Measurements from ENCODE around the gene FSTL3. TPM values are rescaled to one million over a fixed set of nuclear protein-coding genes. Genes with fewer than 3 reads are reported as not detected.
"Not testable (repeated sequence)": the region's sequence is repeated elsewhere in the genome, so short reads cannot be mapped to it uniquely, and the experiment has no call there.

Gene FSTL3
- total RNA-seq, 1 donor, result 52.1 TPM

DNA sequence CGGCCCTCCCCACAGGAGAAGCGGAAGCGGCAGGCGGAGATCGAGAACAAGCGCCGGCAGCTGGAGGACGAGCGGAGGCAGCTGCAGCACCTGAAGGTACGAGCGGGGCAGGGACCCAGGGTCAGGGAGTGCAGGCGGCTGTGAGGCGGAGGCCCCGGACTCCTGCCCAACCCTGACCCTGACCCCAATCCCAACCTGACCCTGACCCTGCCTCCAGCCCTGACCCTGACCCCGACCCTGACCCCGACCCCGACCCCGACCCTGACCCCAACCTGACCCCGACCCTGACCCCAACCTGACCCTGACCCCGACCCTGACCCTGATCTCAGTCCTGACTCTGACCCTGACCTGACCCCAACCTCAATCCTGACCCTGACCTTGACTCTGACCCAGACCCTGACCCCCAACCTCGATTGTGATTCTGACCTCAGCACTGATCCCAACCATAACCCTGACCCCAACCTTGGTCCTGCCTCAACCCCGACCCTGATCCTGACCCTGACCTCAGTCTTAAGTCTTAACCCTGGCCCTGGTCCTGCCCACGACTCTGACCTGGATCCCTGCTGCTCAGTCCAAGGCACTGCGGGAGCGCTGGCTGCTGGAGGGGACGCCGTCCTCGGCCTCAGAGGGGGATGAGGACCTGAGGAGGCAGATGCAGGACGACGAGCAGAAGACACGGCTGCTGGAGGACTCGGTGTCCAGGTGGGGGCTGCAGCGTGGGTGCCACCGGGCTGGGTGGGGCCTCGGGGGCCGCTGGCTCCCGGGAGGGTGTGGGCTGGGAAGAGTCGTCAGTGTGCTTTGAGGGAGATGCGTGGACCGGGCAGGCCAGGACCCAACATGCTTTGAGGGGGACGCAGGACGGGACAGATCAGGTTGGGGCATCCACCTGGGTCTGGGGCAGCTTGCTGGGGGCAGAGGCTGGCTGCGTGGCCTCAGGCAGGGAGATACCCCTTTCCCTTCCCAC is 51.1 kb downstream of the FSTL3 start:
- H3K4me3 ChIP-seq (ENCODE audit: insufficient read depth, low read length), result no peak overlapping the region
- no peak overlapping the region for H2AFZ ChIP-seq (ENCODE audit: low read length)
- no peaks in the 10 kb centered on the region for H3K9me3 ChIP-seq (ENCODE audit: low read depth, low read length)
- no peaks in the 10 kb centered on the region for H3K4me1 ChIP-seq (ENCODE audit: insufficient read depth, low read length)
- H3K36me3 ChIP-seq (ENCODE audit: insufficient read depth, low read length), result no peaks in the 10 kb centered on the region
- DNase-seq (ENCODE audit: insufficient read length, low spot score, missing footprints), result no peak
- H3K4me2 ChIP-seq (ENCODE audit: insufficient read depth, low read length), result no peak overlapping the region
- TF ChIP-seq, protein P1, sequence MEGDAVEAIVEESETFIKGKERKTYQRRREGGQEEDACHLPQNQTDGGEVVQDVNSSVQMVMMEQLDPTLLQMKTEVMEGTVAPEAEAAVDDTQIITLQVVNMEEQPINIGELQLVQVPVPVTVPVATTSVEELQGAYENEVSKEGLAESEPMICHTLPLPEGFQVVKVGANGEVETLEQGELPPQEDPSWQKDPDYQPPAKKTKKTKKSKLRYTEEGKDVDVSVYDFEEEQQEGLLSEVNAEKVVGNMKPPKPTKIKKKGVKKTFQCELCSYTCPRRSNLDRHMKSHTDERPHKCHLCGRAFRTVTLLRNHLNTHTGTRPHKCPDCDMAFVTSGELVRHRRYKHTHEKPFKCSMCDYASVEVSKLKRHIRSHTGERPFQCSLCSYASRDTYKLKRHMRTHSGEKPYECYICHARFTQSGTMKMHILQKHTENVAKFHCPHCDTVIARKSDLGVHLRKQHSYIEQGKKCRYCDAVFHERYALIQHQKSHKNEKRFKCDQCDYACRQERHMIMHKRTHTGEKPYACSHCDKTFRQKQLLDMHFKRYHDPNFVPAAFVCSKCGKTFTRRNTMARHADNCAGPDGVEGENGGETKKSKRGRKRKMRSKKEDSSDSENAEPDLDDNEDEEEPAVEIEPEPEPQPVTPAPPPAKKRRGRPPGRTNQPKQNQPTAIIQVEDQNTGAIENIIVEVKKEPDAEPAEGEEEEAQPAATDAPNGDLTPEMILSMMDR (IDR thresholded peaks at IDR 0.05; ENCODE audit: extremely low read depth, low read depth, low read length), result no peak
- no peaks in the 10 kb centered on the region for H3K79me2 ChIP-seq (ENCODE audit: insufficient read depth, low read length)
- H3K27ac ChIP-seq (ENCODE audit: low read depth, low read length), result no peak overlapping the region
- no peaks in the 10 kb centered on the region for H3K27me3 ChIP-seq (ENCODE audit: insufficient read depth, low read length)
- H4K20me1 ChIP-seq (ENCODE audit: insufficient read depth, low read length), result no peaks in the 10 kb centered on the region

DNA sequence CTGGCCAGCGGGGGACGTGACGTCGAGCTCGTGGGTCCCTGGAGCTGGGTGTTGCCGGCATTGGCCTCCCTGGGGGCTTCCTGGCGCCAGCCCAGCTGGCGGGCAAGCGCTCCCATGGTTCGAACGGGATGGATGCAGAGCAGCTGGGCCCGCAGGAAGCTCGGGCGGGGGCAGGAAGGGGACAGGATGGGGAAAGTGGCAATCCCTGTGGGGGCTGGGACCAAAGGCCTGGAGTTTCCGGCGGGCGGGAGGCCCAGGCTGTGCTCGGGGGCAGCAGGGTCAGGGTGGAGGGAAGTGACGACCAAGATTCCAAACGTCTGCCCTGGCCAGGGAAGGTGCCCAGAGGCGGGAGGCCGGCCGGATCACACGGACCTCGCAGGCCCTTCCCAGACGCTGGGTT is 51.8 kb downstream of the FSTL3 start:
- no peaks in the 10 kb centered on the region for H3K79me2 ChIP-seq (ENCODE audit: insufficient read depth, low read length)
- no peak overlapping the region for H3K4me3 ChIP-seq (ENCODE audit: insufficient read depth, low read length)
- no peak overlapping the region for H2AFZ ChIP-seq (ENCODE audit: low read length)
- no peak overlapping the region for H3K27ac ChIP-seq (ENCODE audit: low read depth, low read length)
- TF ChIP-seq, protein P1 (IDR thresholded peaks at IDR 0.05; ENCODE audit: extremely low read depth, low read depth, low read length), result no peak
- no peaks in the 10 kb centered on the region for H4K20me1 ChIP-seq (ENCODE audit: insufficient read depth, low read length)
- no peaks in the 10 kb centered on the region for H3K4me1 ChIP-seq (ENCODE audit: insufficient read depth, low read length)
- H3K27me3 ChIP-seq (ENCODE audit: insufficient read depth, low read length), result no peaks in the 10 kb centered on the region
- H3K36me3 ChIP-seq (ENCODE audit: insufficient read depth, low read length), result no peaks in the 10 kb centered on the region
- H3K4me2 ChIP-seq (ENCODE audit: insufficient read depth, low read length), result no peak overlapping the region
- no peaks in the 10 kb centered on the region for H3K9me3 ChIP-seq (ENCODE audit: low read depth, low read length)
- DNase-seq (ENCODE audit: insufficient read length, low spot score, missing footprints), result no peak

DNA sequence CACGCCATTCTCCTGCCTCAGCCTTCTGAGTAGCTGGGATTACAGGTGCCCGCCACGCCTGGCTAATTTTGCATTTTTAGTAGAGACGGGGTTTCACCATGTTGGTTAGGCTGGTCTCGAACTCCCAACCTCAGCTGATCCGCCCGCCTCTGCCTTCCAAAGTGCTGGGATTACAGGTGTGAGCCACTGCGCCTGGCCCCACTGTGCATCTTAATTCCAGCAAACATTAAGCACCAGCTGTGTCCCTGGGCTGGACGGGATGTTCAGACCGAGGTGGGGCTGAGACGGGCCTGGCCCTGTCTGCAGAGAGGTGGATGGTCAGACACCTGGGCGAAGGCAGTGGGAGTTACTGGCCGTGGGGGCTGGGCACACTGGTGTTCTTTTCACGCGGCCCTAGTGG is 53.4 kb downstream of the FSTL3 start:
- not testable (repeated sequence) for H3K4me2 ChIP-seq (ENCODE audit: insufficient read depth, low read length); H3K79me2 ChIP-seq (ENCODE audit: insufficient read depth, low read length); H3K27me3 ChIP-seq (ENCODE audit: insufficient read depth, low read length); H3K9me3 ChIP-seq (ENCODE audit: low read depth, low read length); H2AFZ ChIP-seq (ENCODE audit: low read length); H3K4me1 ChIP-seq (ENCODE audit: insufficient read depth, low read length); DNase-seq (ENCODE audit: insufficient read length, low spot score, missing footprints); H4K20me1 ChIP-seq (ENCODE audit: insufficient read depth, low read length); H3K27ac ChIP-seq (ENCODE audit: low read depth, low read length); H3K4me3 ChIP-seq (ENCODE audit: insufficient read depth, low read length); H3K36me3 ChIP-seq (ENCODE audit: insufficient read depth, low read length)

DNA sequence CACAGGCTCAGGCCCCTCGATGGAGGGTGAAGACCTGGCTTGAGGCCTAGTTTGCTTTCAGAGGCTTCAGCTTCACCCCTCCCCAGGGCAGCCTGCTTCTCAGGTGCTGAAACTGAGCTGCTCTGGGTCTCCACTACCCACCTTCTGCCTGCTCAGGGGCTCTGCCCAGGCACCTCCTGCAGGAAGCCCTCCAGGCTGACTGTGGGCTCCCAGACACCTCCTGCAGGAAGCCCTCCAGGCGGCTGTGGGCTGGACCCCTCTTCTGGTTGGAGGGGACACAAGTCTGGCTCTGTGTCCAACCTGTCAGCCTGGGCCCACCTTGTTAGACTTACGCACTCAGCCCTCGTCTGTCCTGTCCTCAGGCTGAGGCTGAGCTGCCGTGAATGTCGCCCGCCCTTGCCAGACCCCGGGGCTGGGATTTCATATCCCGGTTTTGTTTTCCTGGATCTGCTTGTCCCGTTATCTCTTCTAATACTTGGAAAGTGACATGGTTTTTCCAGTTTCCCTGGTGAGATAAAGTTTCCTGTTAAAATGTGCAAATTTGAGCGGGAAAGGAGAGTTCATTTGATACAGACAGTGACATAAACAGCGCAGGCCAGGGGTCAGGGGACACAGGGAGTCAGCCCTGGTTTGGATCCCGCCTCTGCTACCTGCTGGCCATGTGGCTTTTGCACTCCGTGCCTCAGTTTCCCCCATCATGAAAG is 53.9 kb downstream of the FSTL3 start:
- no peaks in the 10 kb centered on the region for H4K20me1 ChIP-seq (ENCODE audit: insufficient read depth, low read length)
- H3K27me3 ChIP-seq (ENCODE audit: insufficient read depth, low read length), result no peaks in the 10 kb centered on the region
- no peaks in the 10 kb centered on the region for H3K9me3 ChIP-seq (ENCODE audit: low read depth, low read length)
- no peak for DNase-seq (ENCODE audit: insufficient read length, low spot score, missing footprints)
- no peak overlapping the region for H3K4me2 ChIP-seq (ENCODE audit: insufficient read depth, low read length)
- no peak overlapping the region for H3K27ac ChIP-seq (ENCODE audit: low read depth, low read length)
- TF ChIP-seq, protein P1 (IDR thresholded peaks at IDR 0.05; ENCODE audit: extremely low read depth, low read depth, low read length), result no peak
- H3K4me3 ChIP-seq (ENCODE audit: insufficient read depth, low read length), result no peak overlapping the region
- H3K79me2 ChIP-seq (ENCODE audit: insufficient read depth, low read length), result no peaks in the 10 kb centered on the region
- no peaks in the 10 kb centered on the region for H3K36me3 ChIP-seq (ENCODE audit: insufficient read depth, low read length)
- no peaks in the 10 kb centered on the region for H3K4me1 ChIP-seq (ENCODE audit: insufficient read depth, low read length)
- no peak overlapping the region for H2AFZ ChIP-seq (ENCODE audit: low read length)

Measured in osteoblast (primary cell).